ENCODE data around the gene CCSER1.

GRCh38 chr4:90992213-90992612 lies 865.0 kb downstream of the CCSER1 start:
- TF ChIP-seq, protein P1, sequence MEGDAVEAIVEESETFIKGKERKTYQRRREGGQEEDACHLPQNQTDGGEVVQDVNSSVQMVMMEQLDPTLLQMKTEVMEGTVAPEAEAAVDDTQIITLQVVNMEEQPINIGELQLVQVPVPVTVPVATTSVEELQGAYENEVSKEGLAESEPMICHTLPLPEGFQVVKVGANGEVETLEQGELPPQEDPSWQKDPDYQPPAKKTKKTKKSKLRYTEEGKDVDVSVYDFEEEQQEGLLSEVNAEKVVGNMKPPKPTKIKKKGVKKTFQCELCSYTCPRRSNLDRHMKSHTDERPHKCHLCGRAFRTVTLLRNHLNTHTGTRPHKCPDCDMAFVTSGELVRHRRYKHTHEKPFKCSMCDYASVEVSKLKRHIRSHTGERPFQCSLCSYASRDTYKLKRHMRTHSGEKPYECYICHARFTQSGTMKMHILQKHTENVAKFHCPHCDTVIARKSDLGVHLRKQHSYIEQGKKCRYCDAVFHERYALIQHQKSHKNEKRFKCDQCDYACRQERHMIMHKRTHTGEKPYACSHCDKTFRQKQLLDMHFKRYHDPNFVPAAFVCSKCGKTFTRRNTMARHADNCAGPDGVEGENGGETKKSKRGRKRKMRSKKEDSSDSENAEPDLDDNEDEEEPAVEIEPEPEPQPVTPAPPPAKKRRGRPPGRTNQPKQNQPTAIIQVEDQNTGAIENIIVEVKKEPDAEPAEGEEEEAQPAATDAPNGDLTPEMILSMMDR (IDR thresholded peaks at IDR 0.05; ENCODE audit: borderline replicate concordance, extremely low read depth, low read length, poor library complexity, severe bottlenecking), result no peak
- TF ChIP-seq EZH2 (IDR thresholded peaks at IDR 0.05; ENCODE audit: borderline replicate concordance, low read depth, low read length, severe bottlenecking), result no peak
